ENCODE data around the gene SOX9. TPM values are rescaled to one million over a fixed set of nuclear protein-coding genes. Genes with fewer than 3 reads are reported as not detected.

Gene SOX9
- total RNA-seq, 1 experiment from 2014 or later = 21.7 TPM

DNA sequence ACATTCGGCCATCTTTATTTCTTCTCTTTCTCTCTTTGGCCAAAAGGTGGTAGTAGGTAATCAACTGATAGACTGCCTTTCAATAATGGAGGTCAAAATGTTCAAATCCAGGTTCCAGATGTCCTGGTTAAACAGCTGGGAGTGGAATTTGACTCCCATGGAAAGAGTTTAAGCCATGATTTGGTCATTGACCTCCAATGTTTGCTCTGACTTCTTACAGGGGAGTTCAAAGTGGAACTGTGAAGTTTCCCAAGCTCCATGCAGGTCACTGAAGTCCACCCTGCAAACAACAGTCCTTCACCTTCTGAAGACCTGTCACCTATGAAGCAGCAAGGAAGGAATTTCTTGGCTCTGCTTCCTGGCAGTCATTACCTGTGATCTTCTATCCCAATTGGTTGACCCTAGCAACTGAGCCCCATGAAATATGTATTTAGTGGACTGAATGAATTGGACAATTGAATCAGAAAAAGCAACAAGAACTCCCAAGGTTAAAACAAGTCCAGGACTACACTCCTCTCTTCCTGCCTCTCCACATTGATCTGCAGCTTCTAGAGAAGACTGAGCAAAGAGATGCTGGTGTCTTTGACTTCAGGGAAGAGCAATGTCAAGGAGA, 28.0 kb upstream of the SOX9 start:
- DNase-seq = no peak
- no TSS peak for BruUV-seq (replicated peaks)

DNA sequence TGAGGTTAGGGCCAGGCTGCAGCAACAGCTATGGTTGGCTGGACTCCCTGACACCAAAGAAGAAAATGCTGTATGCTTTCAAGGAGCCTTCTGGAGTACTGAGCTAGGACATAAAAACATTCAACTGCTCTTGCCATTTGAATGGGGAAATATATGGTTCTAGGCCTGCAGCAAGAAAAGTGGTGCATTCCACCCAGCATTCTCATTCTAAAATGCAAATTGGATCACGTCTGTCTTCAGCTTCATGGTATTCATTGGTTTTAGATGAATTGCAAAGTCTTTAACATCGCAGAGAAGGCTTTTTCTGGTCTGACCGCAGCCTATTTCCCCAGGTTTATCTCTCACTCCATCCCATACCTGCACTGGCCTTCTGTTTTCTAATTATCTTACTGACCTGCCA, 27.1 kb upstream of the SOX9 start:
- Histone ChIP-seq H3K9me3 (ENCODE audit: insufficient read depth, low read depth) (peaks cover 9% of the 10 kb centered on the region; the same call in 1 of the 2 replicates), H4K20me1 (ENCODE audit: insufficient read depth) (no peaks in the 10 kb centered on the region), H3F3A (ENCODE audit: insufficient read depth, low read depth) (peaks cover 16% of the 10 kb centered on the region), H3K27me3 (ENCODE audit: insufficient read depth, low read depth) (no peaks in the 10 kb centered on the region), H3K27ac (no peak overlapping the region), H2AFZ (no peak overlapping the region), H3K36me3 (ENCODE audit: low read depth) (no peaks in the 10 kb centered on the region), H3K9me2 (ENCODE audit: insufficient read depth) (no peaks in the 10 kb centered on the region), H3K4me3 (no peak overlapping the region), H3K79me2 (ENCODE audit: low read depth) (no peaks in the 10 kb centered on the region), H3K4me1 (replicated peaks; ENCODE audit: insufficient read depth) (peaks cover 15% of the 10 kb centered on the region), H3K4me2 (no peak overlapping the region)
- TF ChIP-seq EZH2 (IDR thresholded peaks at IDR 0.05; ENCODE audit: low read depth) = no peak
- TF ChIP-seq, protein P1, sequence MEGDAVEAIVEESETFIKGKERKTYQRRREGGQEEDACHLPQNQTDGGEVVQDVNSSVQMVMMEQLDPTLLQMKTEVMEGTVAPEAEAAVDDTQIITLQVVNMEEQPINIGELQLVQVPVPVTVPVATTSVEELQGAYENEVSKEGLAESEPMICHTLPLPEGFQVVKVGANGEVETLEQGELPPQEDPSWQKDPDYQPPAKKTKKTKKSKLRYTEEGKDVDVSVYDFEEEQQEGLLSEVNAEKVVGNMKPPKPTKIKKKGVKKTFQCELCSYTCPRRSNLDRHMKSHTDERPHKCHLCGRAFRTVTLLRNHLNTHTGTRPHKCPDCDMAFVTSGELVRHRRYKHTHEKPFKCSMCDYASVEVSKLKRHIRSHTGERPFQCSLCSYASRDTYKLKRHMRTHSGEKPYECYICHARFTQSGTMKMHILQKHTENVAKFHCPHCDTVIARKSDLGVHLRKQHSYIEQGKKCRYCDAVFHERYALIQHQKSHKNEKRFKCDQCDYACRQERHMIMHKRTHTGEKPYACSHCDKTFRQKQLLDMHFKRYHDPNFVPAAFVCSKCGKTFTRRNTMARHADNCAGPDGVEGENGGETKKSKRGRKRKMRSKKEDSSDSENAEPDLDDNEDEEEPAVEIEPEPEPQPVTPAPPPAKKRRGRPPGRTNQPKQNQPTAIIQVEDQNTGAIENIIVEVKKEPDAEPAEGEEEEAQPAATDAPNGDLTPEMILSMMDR (conservative IDR thresholded peaks at IDR 0.05) = no peak
- BruUV-seq (replicated peaks) = no TSS peak
- POLR2A ChIA-PET (ENCODE audit: unreplicated experiment) = no interaction called here
- no peak for DNase-seq
- CTCF ChIA-PET = no interaction called here
- intact Hi-C loops (cut with micrococcal nuclease; ENCODE audit: unreplicated experiment) = no loop called here

More for the DNA sequence above, 28.0 kb upstream of the SOX9 start:
- Histone ChIP-seq H3F3A (ENCODE audit: insufficient read depth, low read depth) (peaks cover 14% of the 10 kb centered on the region), H3K4me3 (no peak overlapping the region), H3K9me2 (ENCODE audit: insufficient read depth) (no peaks in the 10 kb centered on the region), H3K79me2 (ENCODE audit: low read depth) (no peaks in the 10 kb centered on the region), H3K27me3 (ENCODE audit: insufficient read depth, low read depth) (no peaks in the 10 kb centered on the region), H3K36me3 (ENCODE audit: low read depth) (no peaks in the 10 kb centered on the region), H4K20me1 (ENCODE audit: insufficient read depth) (no peaks in the 10 kb centered on the region), H3K9me3 (ENCODE audit: insufficient read depth, low read depth) (peaks cover 2% of the 10 kb centered on the region; the same call in 1 of the 2 replicates), H3K4me1 (replicated peaks; ENCODE audit: insufficient read depth) (peaks cover 15% of the 10 kb centered on the region), H3K27ac (no peak overlapping the region), H3K4me2 (no peak overlapping the region), H2AFZ (no peak overlapping the region)
- CTCF ChIA-PET = no interaction called here
- POLR2A ChIA-PET (ENCODE audit: unreplicated experiment) = no interaction called here
- no peak for TF ChIP-seq EZH2 (IDR thresholded peaks at IDR 0.05; ENCODE audit: low read depth)
- TF ChIP-seq, protein P1 (conservative IDR thresholded peaks at IDR 0.05) = no peak
- intact Hi-C loops (cut with micrococcal nuclease; ENCODE audit: unreplicated experiment) = no loop called here

DNA sequence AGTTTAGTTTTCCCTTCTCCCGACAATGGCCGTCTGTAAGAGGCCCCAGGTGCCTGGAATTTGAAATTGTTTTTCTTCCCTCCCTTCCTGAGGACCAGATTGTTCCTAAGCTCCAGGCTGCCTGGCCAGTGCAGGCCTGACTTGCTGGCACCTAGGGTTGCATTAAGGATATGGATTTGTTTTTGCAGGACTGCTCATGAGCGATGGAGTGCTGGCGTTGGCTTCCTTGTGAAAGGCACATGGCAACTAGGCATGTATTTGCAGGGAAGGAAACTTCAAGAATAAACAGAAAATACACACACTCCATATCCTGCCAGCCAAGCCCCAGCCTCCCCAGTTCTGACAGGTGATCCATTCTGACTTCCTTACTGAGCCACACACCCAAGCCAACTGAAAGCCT, 25.5 kb upstream of the SOX9 start:
- TF ChIP-seq, protein P1 (conservative IDR thresholded peaks at IDR 0.05) = no peak
- TF ChIP-seq EZH2 (IDR thresholded peaks at IDR 0.05; ENCODE audit: low read depth) = no peak
- Histone ChIP-seq H3K4me1 (replicated peaks; ENCODE audit: insufficient read depth) (peaks cover 15% of the 10 kb centered on the region), H3K36me3 (ENCODE audit: low read depth) (no peaks in the 10 kb centered on the region), H3K9me3 (ENCODE audit: insufficient read depth, low read depth) (peaks cover 9% of the 10 kb centered on the region; the same call in 1 of the 2 replicates), H3F3A (ENCODE audit: insufficient read depth, low read depth) (peaks cover 16% of the 10 kb centered on the region), H3K79me2 (ENCODE audit: low read depth) (no peaks in the 10 kb centered on the region), H3K9me2 (ENCODE audit: insufficient read depth) (no peaks in the 10 kb centered on the region), H3K4me3 (no peak overlapping the region), H3K4me2 (no peak overlapping the region), H2AFZ (no peak overlapping the region), H3K27me3 (ENCODE audit: insufficient read depth, low read depth) (no peaks in the 10 kb centered on the region), H4K20me1 (ENCODE audit: insufficient read depth) (no peaks in the 10 kb centered on the region), H3K27ac (no peak overlapping the region)
- BruUV-seq (replicated peaks) = no TSS peak
- intact Hi-C loops (cut with micrococcal nuclease; ENCODE audit: unreplicated experiment) = no loop called here
- ChIA-PET CTCF (no interaction called here), POLR2A (ENCODE audit: unreplicated experiment) (no interaction called here)
- no peak for DNase-seq

Data from PC-9 (cell line).